Stimulated activated CD4-positive, alpha-beta T cell treated with anti-CD3 and anti-CD28 coated beads, TNF-alpha, amount 100 ng/mL, for 4 hours (primary cell): ENCODE data around the gene QSER1.
"Not testable (repeated sequence)": the region's sequence is repeated elsewhere in the genome, so short reads cannot be mapped to it uniquely, and the experiment has no call there.

Experiments used
- DNase-seq, 3 experiments: peaks; one replicate each; pipeline ENCODE4 v3.0.0-alpha.2; 2020; ENCODE audit warnings: low read depth in 3 of 3

QSER1 gene

GRCh38 chr11:32932196-32932595 is 39.6 kb downstream of the QSER1 start:
- DNase-seq, result no peak

DNA sequence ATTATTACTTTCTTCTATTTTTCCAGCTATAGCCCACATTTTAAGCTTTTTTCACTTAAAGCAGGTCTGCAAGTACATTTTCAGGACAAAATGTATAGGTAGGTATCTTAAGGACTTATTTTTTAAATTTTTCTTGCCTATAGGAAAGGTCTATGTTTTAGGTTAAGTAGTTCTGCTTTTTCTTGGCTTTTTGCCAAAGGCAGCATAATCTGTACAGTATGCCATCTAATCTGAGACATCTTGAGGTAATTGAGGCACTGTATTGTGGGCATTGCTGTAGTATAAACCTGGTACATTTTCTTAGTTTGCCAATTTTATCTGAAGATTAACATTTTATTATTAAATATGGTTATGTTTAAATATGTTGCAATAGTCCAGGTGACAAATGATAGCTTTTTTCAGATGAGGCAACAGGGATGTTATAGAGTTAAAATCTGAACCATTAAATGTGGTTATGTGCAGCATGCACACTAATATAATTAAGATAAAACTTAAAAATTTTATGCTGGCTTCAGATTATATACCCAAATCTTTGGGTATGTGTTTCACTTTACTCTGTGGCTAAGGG is 42.9 kb downstream of the QSER1 start:
- no peak for DNase-seq

DNA sequence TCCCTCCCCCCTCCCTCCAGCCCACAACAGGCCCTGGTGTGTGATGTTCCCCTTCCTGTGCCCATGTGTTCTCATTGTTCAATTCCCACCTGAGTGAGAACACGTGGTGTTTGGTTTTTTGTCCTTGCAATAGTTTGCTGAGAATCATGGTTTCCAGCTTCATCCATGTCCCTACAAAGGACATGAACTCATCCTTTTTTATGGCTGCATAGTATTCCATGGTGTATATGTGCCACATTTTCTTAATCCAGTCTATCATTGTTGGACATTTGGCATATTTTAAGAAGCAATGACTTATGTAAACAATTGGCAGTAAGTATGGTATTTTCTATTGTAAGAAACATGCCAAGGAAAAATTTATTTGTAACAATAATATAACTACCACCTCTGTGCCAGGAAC is 43.6 kb downstream of the QSER1 start:
- DNase-seq, result not testable (repeated sequence)

DNA sequence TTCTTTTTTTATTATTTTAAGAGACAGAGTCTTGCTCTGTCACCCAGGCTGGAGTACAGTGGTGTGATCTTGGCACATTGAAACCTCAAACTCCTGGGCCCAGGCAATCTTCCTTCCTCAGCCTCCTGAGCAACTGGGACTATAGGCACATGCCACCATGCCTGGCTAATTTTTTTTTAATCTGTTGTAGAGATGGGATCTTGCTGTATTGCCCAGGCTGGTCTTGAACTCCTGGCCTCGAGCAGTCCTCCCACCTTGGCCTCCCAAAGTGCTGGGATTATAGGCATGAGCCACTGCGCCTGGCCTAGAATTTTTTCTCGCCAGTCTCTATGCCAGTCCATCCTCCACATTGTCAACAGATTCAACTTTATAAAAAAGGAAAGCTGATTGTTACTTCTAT is 44.7 kb downstream of the QSER1 start:
- not testable (repeated sequence) for DNase-seq

DNA sequence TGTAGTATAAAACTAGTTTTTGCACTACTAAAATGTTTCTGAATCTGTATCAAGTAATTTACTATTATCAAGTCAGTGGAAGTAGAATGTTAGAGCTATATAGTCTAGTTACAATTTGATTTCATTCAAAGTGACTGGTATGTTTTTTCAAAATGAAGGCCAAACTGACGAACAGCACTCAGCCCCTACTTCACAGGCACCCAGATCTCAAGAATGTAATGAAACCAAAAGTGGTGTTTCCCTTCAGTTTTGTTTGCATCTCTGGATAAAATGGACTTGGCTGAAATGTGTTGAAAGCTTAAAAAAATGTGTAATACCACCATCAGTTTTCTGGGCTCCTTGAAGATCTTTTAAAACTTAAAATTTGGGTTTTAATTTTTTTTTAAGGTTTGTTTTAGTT is 46.4 kb downstream of the QSER1 start:
- DNase-seq, result no peak

GRCh38 chr11:32939866-32940265 is 47.3 kb downstream of the QSER1 start:
- DNase-seq, result no peak

DNA sequence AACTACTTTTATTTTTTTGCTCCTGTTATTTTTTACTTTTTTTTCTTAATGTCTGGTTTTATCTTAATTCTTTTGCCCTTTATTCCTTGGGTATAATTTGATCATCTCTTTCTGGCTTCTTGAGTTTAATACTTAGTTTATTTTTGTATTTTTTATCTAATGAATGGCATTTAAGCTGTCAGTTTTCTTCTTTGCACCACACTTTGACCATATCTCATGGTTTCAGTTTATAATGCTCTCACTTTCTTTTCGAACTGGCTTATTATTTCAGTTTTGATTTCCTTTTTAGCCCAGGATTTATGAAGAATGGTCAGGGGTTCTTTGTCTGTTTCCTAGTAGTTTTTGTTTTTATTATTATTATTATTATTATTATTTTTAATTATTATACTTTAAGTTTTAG is 48.3 kb downstream of the QSER1 start:
- no peak for DNase-seq

GRCh38 chr11:32947978-32948377 is 55.4 kb downstream of the QSER1 start:
- no peak for DNase-seq

GRCh38 chr11:32949739-32950138 is 57.1 kb downstream of the QSER1 start:
- DNase-seq, result no peak

DNA sequence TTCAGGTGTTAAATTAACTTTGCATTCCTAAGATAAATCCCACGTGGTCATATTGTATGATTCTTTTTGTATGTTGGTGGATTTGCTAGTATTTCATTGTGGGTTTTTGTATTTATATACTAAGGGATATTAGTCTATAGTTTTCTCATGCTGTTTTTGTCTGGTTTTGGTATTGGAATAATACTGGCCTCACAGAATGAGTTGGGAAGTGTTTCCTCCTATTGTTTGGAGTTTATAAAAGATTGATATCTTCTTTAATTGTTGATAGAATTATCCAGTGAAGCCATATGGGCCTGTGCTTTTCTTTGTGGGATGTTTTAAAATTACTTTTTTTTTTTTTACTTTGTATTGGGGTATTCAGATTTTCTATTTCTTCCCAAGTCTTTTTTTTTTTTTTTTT is 59.8 kb downstream of the QSER1 start:
- DNase-seq, result no peak

- no peak for DNase-seq
Measured at GRCh38 chr11:32953700-32954099, 61.1 kb downstream of the QSER1 start.

- DNase-seq, result no peak
Measured at GRCh38 chr11:32960553-32961164, 68.0 kb downstream of the QSER1 start.

- no peak for DNase-seq
Measured at GRCh38 chr11:32962016-32962415, 69.4 kb downstream of the QSER1 start.

DNA sequence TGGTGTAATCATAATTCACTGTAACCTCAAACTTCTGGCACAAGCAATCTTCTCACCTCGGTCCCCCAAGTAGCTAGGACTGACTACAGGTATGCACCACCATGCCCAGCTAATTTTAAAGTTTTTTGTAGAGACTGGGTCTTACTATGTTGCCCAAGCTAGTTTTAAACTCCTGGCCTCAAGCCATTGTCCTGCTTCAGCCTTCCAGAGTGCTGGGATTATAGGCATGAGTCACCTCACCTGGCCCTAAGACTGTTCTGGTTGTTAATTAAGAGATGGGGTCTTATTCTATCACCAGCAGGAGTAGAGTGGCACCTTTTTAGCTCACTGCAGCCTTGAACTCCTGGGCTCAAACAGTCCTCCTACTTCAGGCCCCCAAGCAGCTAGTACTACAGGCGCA is 71.1 kb downstream of the QSER1 start:
- no peak for DNase-seq

- DNase-seq, result no peak
Measured at GRCh38 chr11:32968541-32968940, 75.9 kb downstream of the QSER1 start.

DNA sequence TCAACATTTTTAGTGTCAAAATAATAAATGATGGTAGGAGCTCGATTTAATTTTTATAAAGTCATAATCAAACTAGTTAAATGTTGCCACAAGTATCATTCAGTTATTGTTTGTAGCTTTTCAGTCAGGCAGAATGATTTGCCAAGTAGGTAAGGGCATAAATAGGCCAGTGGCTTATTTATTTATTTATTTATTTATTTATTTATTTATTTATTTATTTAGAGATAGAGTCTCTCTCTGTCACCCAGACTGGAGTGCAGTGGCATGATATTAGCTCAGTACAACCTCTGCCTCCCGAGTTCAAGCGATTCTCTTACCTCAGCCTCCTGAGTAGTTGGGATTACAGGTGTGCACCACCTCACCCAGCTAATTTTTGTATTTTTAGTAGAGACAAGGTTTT is 79.6 kb downstream of the QSER1 start:
- DNase-seq, result not testable (repeated sequence)

- no peak for DNase-seq
Measured at GRCh38 chr11:32972781-32973180, 80.2 kb downstream of the QSER1 start.

DNA sequence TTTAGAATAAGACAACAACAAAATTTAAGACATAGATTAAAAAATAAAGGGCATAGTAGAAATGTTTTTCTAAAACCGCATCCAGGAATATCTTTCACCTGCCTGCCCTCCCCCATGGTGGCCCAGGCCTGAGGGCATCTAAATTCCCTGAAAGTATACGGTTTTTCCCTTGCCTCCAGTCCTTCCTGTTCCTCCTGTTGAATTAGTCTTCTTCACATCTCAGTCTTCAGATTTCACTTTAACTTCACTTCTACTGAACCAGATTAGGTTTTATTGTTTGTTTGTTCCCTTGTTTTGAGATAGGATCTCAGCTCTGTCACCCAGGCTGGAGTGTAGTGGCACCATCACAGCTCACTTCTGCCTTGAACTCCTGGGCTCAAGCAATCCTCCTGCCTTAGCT is 90.0 kb downstream of the QSER1 start:
- DNase-seq, result no peak

DNA sequence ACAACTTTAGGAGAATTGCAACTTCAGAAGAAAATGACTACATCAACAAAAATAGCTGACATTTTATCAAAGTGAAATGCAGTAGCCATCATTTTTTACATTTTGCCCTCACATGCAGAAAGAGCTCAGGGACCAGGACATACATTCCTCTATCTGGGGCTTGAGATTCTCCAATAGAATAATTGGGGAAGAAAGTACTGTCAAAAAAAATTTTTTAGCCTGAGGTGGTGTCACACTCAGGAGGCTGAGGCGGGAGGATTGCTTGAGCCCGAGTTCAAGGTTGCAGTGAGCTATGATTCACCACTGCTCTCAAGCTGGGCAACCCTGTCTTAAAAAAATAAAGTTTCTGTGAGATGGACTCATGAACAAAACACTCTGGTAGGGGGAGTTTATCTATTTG is 90.9 kb downstream of the QSER1 start:
- DNase-seq, result no peak

GRCh38 chr11:32985600-32985999 is 93.0 kb downstream of the QSER1 start:
- no peak for DNase-seq

DNA sequence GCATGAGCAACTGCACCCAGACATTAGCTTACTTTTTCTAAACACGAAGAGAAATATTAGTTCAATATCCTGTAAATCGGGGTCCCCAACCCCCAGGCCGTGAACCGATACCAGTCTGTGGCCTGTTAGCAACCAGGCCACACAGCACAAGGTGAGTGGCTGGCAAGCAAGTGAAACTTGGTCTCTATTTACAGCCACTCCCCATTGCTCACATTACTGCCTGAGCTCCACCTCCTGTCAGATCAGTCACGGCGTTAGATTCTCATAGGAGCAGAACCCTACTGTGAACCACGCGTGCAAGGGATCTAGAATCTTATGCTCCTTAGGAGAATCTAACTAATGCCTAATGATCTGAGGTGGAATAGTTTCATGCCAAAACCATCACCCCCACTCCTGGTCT is 95.2 kb downstream of the QSER1 start:
- DNase-seq, result no peak

GRCh38 chr11:32990481-32990880 is 97.9 kb downstream of the QSER1 start:
- no peak for DNase-seq

- DNase-seq, result no peak
Measured at GRCh38 chr11:32991427-32991826, 98.8 kb downstream of the QSER1 start.

GRCh38 chr11:32991898-32992297 is 99.3 kb downstream of the QSER1 start:
- no peak for DNase-seq
